Measurements from ENCODE around the gene APOF.
"Not testable (repeated sequence)": the region's sequence is repeated elsewhere in the genome, so short reads cannot be mapped to it uniquely, and the experiment has no call there.

Gene APOF

GRCh38 chr12:56362130-56363059 lies at the start of gene APOF:
Gene APOF (minus strand): TSS chr12:56362857. CDS start chr12:56362745, 112 bp downstream.
- DNase-seq = no peak

GRCh38 chr12:56411781-56412639 lies 49.4 kb upstream of the APOF start:
- DNase-seq = no peak

GRCh38 chr12:56410768-56411167 lies 48.1 kb upstream of the APOF start:
- DNase-seq = no peak

- DNase-seq = no peak
Measured at GRCh38 chr12:56408799-56409417, 46.3 kb upstream of the APOF start.

GRCh38 chr12:56404227-56404626 lies 41.6 kb upstream of the APOF start:
- DNase-seq = not testable (repeated sequence)

GRCh38 chr12:56401612-56402011 lies 39.0 kb upstream of the APOF start:
- not testable (repeated sequence) for DNase-seq

- not testable (repeated sequence) for DNase-seq
Measured at GRCh38 chr12:56401125-56401524, 38.5 kb upstream of the APOF start.

- not testable (repeated sequence) for DNase-seq
Measured at GRCh38 chr12:56399466-56399865, 36.8 kb upstream of the APOF start.

- no peak for DNase-seq
Measured at GRCh38 chr12:56398324-56398723, 35.7 kb upstream of the APOF start.

- no peak for DNase-seq
Measured at GRCh38 chr12:56392331-56392730, 29.7 kb upstream of the APOF start.

GRCh38 chr12:56391721-56392120 lies 29.1 kb upstream of the APOF start:
- no peak for DNase-seq

GRCh38 chr12:56389412-56389811 lies 26.8 kb upstream of the APOF start:
- no peak for DNase-seq

GRCh38 chr12:56387152-56387736 lies 24.6 kb upstream of the APOF start:
- DNase-seq = no peak

- DNase-seq = no peak
Measured at GRCh38 chr12:56385873-56386272, 23.2 kb upstream of the APOF start.

GRCh38 chr12:56382611-56383010 lies 20.0 kb upstream of the APOF start:
- no peak for DNase-seq

- DNase-seq = no peak
Measured at GRCh38 chr12:56377989-56378316, 15.3 kb upstream of the APOF start.

- DNase-seq = no peak
Measured at GRCh38 chr12:56377310-56377988, 14.8 kb upstream of the APOF start.

- DNase-seq = no peak
Measured at GRCh38 chr12:56375598-56376434, 13.2 kb upstream of the APOF start.

- no peak for DNase-seq
Measured at GRCh38 chr12:56374726-56375597, 12.3 kb upstream of the APOF start.

- no peak for DNase-seq
Measured at GRCh38 chr12:56373515-56373914, 10.9 kb upstream of the APOF start.
